ENCODE measurements around the gene STEAP2. TPM values are rescaled to one million over a fixed set of nuclear protein-coding genes. Genes with fewer than 3 reads are reported as not detected.

The STEAP2 gene
- polyA plus RNA-seq, 2 of the 4 experiments (the other 2 are of a cell fraction), result 5.1 to 49.2 TPM

DNA sequence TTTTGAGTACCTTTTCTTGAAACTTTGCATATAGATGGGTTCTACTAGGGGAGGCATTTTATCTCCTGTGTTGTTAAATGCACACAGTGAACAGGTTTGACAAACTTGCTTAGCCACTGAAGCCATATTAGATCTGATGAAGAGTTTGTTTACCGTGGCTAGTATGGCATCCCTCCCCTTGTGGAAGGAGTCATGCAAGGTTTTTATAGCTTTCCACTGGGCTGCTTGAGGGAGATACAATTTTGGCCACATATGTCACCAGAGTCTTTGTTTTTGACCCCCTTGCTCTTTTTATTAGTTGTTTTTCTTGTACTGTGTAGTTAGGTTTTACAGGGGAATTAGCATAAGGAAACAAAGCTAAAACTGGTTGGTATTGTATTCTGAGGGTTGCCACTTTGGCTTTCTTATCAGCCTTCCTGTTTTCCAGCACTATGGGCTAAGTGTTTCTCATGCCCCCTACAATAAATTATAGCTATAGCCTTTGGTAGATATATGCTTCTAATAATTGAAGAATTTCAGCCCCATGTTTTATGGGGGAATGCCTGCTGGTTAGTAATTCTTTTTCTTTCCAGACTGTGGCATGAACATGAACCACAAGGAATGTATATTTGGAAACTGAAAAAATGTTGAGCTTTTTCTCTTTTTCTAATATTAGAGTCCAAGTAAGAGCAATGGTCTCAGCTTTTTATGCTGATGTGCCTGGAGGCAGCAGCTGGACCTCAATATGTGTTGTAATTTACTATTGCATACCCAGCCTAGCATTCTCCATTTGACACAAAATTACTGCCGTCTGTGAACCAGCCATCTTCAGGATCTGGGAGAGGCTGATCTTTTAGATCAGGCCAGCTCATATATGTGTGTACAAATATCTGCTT, 18.4 kb upstream of the STEAP2 start:
- FAIRE-seq (no peak), ATAC-seq (no peak), DNase-seq (ENCODE audit: low read depth in 1 of 2, low spot score in 1 of 2) (no peak)
- no peak overlapping the region for H3K4me3 ChIP-seq
- H3K27ac ChIP-seq, result no peak overlapping the region
- H3K4me2 ChIP-seq, result no peak overlapping the region
- peaks cover 6% of the 10 kb centered on the region; the same call in 1 of the 3 replicates for H3K4me1 ChIP-seq
- 46% methylated on average over 2 of the region's 2 CpGs for WGBS (ENCODE audit: missing lambda C conversion rate)
- ChIA-PET CTCF (interaction anchor here (0.6 to 4.2 kb wide), 5 partner anchors 17 to 235 kb away, joined by 3 to 28 read pairs (median 5); partner anchors contain the start of genes STEAP1 and STEAP2), POLR2A (interaction anchor here (0.7 kb wide), 1 partner anchor 153 kb away, joined by 3 read pairs; no protein-coding TSS in a partner anchor)
- H3K9me3 ChIP-seq, result peaks cover 13% of the 10 kb centered on the region; the same call in 1 of the 3 replicates
- TF ChIP-seq NFE2L2 (conservative IDR thresholded peaks at IDR 0.05; ENCODE audit: low read length) (no peak), BHLHE40 (IDR thresholded peaks at IDR 0.05; ENCODE audit: low read depth, low read length) (no peak), POLR2A (IDR thresholded peaks at IDR 0.05; ENCODE audit: low read length) (no peak), JUN (IDR thresholded peaks at IDR 0.05) (no peak), EHMT2 (IDR thresholded peaks at IDR 0.05; ENCODE audit: low read depth) (no peak), TP53 (CRISPR knock-in tag; IDR thresholded peaks at IDR 0.05) (no peak), KDM5A (IDR thresholded peaks at IDR 0.05) (no peak), RARB (CRISPR knock-in tag; IDR thresholded peaks at IDR 0.05) (no peak), JUNB (IDR thresholded peaks at IDR 0.05) (no peak), CHD2 (IDR thresholded peaks at IDR 0.05; ENCODE audit: low read length, partially characterized antibody) (no peak), GATA3 (IDR thresholded peaks at IDR 0.05; ENCODE audit: borderline replicate concordance) (no peak), FOSL2 (IDR thresholded peaks at IDR 0.05) (no peak), FOSL2 (CRISPR knock-in tag; IDR thresholded peaks at IDR 0.05) (no peak), CHD4 (IDR thresholded peaks at IDR 0.05; ENCODE audit: borderline replicate concordance) (no peak), HDAC2 (IDR thresholded peaks at IDR 0.05) (no peak)
- TF ChIP-seq, protein P1, sequence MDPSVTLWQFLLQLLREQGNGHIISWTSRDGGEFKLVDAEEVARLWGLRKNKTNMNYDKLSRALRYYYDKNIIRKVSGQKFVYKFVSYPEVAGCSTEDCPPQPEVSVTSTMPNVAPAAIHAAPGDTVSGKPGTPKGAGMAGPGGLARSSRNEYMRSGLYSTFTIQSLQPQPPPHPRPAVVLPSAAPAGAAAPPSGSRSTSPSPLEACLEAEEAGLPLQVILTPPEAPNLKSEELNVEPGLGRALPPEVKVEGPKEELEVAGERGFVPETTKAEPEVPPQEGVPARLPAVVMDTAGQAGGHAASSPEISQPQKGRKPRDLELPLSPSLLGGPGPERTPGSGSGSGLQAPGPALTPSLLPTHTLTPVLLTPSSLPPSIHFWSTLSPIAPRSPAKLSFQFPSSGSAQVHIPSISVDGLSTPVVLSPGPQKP (IDR thresholded peaks at IDR 0.05; ENCODE audit: low read depth, low read length), result no peak
- TF ChIP-seq, protein P2, sequence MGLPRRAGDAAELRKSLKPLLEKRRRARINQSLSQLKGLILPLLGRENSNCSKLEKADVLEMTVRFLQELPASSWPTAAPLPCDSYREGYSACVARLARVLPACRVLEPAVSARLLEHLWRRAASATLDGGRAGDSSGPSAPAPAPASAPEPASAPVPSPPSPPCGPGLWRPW (IDR thresholded peaks at IDR 0.05), result no peak
- TF ChIP-seq, protein P3, sequence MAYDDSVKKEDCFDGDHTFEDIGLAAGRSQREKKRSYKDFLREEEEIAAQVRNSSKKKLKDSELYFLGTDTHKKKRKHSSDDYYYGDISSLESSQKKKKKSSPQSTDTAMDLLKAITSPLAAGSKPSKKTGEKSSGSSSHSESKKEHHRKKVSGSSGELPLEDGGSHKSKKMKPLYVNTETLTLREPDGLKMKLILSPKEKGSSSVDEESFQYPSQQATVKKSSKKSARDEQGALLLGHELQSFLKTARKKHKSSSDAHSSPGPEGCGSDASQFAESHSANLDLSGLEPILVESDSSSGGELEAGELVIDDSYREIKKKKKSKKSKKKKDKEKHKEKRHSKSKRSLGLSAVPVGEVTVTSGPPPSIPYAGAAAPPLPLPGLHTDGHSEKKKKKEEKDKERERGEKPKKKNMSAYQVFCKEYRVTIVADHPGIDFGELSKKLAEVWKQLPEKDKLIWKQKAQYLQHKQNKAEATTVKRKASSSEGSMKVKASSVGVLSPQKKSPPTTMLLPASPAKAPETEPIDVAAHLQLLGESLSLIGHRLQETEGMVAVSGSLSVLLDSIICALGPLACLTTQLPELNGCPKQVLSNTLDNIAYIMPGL (CRISPR knock-in tag; IDR thresholded peaks at IDR 0.05; ENCODE audit: borderline replicate concordance), result no peak
- TF ChIP-seq, protein P4, sequence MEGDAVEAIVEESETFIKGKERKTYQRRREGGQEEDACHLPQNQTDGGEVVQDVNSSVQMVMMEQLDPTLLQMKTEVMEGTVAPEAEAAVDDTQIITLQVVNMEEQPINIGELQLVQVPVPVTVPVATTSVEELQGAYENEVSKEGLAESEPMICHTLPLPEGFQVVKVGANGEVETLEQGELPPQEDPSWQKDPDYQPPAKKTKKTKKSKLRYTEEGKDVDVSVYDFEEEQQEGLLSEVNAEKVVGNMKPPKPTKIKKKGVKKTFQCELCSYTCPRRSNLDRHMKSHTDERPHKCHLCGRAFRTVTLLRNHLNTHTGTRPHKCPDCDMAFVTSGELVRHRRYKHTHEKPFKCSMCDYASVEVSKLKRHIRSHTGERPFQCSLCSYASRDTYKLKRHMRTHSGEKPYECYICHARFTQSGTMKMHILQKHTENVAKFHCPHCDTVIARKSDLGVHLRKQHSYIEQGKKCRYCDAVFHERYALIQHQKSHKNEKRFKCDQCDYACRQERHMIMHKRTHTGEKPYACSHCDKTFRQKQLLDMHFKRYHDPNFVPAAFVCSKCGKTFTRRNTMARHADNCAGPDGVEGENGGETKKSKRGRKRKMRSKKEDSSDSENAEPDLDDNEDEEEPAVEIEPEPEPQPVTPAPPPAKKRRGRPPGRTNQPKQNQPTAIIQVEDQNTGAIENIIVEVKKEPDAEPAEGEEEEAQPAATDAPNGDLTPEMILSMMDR (IDR thresholded peaks at IDR 0.05), result no peak

DNA sequence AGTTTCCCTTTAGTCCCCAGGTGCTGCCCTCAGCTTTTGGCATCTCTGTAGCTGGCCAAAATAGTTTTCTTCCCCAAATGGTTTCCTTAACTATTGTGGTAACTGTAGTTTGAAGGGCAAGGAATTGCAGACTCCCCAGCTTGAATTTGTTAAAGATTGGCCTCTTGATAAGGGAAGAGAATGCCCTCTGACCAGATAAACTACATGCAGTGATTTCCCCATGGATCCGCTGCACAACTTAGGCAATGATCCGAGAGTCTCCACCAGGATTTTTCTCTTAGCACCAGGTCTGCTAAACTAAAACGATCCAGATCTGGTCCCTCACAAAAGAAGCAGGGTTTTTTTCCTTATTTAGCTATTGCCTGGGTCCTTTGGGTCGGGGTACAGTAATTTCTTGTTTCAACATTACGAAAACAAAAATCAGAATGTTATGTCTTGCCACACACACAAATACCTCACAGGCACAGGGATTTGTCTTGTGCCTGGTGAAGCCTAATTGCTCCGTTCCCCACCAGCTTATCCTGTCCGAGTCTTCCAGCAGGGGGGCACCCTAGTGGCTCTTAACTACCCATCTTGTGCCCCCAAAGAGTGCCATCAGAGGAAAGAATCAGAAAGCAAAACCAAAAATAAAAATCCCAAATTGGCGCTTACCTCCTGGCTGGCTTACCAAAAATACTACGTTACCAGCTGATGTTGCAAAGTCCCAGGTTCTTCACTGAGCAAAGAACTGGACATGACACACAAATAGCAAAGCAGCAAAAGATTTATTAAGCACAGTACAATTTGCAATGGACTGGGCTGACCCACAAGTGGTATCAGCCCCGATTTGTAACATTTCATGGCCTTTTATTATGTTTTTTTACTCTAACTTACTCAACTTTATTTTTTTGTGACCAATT, 16.4 kb upstream of the STEAP2 start:
- Histone ChIP-seq H3K9me3 (peaks cover 10% of the 10 kb centered on the region; the same call in 1 of the 3 replicates), H3K27ac (no peak overlapping the region), H3K4me2 (no peak overlapping the region), H3K4me3 (no peak overlapping the region), H3K4me1 (no peaks in the 10 kb centered on the region)
- ATAC-seq, result no peak
- TF ChIP-seq RFX5 (IDR thresholded peaks at IDR 0.05), result no peak
- TF ChIP-seq, protein P2 (IDR thresholded peaks at IDR 0.05), result no peak
- TF ChIP-seq BHLHE40 (IDR thresholded peaks at IDR 0.05; ENCODE audit: low read depth, low read length), result no peak
- no peak for TF ChIP-seq SREBF2 (IDR thresholded peaks at IDR 0.05)
- TF ChIP-seq, protein P5, sequence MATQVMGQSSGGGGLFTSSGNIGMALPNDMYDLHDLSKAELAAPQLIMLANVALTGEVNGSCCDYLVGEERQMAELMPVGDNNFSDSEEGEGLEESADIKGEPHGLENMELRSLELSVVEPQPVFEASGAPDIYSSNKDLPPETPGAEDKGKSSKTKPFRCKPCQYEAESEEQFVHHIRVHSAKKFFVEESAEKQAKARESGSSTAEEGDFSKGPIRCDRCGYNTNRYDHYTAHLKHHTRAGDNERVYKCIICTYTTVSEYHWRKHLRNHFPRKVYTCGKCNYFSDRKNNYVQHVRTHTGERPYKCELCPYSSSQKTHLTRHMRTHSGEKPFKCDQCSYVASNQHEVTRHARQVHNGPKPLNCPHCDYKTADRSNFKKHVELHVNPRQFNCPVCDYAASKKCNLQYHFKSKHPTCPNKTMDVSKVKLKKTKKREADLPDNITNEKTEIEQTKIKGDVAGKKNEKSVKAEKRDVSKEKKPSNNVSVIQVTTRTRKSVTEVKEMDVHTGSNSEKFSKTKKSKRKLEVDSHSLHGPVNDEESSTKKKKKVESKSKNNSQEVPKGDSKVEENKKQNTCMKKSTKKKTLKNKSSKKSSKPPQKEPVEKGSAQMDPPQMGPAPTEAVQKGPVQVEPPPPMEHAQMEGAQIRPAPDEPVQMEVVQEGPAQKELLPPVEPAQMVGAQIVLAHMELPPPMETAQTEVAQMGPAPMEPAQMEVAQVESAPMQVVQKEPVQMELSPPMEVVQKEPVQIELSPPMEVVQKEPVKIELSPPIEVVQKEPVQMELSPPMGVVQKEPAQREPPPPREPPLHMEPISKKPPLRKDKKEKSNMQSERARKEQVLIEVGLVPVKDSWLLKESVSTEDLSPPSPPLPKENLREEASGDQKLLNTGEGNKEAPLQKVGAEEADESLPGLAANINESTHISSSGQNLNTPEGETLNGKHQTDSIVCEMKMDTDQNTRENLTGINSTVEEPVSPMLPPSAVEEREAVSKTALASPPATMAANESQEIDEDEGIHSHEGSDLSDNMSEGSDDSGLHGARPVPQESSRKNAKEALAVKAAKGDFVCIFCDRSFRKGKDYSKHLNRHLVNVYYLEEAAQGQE (IDR thresholded peaks at IDR 0.05), result no peak
- no peak for TF ChIP-seq CBX2 (IDR thresholded peaks at IDR 0.05; ENCODE audit: borderline replicate concordance, low read depth)
- no peak for FAIRE-seq
- no peak for DNase-seq (ENCODE audit: low read depth in 1 of 2, low spot score in 1 of 2)
- WGBS (ENCODE audit: missing lambda C conversion rate), result 60% methylated on average over 10 of the region's 10 CpGs
- CTCF ChIA-PET, result interaction anchor here (0.8 to 4.2 kb wide), 4 partner anchors 9 to 43 kb away, joined by 4 to 28 read pairs (median 8); partner anchors contain the start of genes STEAP1 and STEAP2
- POLR2A ChIA-PET, result no interaction called here
